SW 1271 (cell line): ENCODE measurements around the gene CHD5.
A peak's percentile ranks its signal among the peaks of the same experiment; 100 is the strongest.
"Not testable (repeated sequence)": the region's sequence is repeated elsewhere in the genome, so short reads cannot be mapped to it uniquely, and the experiment has no call there.

Experiments used
- DNase-seq, 2 experiments: peaks; one replicate each; lab custom pipeline; 2025; lab: John Stamatoyannopoulos, UW

CHD5 gene

DNA sequence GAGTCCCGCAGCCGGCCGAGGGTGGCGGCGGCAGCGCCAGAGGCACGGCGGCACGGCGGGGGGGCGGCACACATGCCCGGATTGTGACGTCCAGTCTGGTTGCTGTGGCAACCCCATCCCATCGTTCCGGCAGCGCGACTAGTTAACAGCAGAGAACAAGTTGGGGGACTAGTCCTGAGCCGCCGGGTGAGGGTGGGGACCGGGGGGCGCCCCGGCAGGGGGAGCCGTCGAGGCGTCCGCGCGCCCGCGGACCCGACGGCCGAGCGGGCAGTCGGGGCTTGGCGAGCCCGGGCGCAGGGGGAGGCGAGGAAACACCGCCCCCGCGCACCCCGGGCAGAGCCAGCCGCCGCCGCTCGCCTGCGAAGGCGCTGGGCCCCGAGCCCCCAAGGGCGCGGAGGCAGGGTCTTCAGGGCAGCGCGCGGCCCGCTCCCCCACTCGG, at the start of gene CHD5:
TSS of gene CHD5 (minus strand) at position 54 of the 439 bp plus-strand sequence. CDS start 298 bp downstream, outside the sequence.
- DNase-seq, result no peak

DNA sequence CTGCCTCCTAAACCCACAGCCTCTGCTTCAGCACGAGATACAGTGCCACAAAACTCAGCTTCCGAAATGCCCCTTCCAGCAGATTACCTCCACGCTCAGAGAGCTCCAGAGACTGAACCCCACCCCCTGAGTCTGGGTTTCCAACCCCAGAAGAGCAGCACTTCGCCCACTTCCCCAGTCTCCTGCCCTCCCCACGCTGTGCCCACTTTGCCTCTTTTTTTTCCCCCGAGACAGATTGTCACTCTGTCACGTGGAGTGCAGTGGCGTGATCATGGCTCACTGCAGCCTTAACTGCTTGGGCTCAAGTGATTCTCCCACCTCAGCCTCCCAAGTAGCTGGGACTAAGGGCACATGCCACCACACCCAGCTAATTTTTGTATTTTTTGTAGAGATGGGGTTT, 45.5 kb upstream of the CHD5 start:
- no peak for DNase-seq

DNA sequence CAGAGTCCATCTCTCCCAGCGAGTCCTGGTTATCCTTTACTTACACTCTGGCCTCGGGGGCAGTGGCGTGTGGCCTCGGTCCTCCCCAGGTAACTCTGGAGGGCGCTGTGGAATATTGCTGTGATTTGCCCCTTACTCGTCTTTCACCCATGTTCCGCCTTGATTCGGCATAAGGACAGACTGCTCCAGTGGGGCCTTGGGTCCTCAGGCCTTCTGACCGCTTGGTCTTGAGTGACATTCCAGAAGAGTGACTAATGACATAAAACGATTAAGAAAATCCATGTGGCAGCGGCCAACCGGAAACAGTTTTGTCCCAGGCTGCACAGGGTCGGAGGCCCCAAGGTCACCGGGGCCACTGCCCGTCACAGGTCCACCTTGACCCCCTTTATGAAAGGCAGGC, 44.6 kb upstream of the CHD5 start:
- DNase-seq, result no peak

DNA sequence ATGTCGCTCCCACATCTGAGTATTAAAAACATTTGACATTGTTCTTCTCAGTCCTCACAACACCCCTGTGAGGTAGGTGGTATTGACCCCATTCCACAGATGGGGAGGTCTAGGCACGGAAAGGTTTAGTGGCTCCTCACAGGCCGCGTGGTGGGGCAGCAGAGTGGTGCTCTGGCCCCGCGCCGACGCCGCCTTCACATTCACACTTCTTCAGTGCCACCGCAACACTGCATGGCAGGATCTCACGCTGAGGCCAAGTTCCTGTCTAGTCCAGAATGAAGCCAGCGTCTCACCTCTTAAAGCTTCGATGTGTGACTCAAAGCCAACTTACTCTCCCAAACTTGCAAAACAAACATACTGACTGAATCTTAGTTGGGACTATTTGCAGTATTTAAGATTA, 43.5 kb upstream of the CHD5 start:
- DNase-seq, result no peak

DNA sequence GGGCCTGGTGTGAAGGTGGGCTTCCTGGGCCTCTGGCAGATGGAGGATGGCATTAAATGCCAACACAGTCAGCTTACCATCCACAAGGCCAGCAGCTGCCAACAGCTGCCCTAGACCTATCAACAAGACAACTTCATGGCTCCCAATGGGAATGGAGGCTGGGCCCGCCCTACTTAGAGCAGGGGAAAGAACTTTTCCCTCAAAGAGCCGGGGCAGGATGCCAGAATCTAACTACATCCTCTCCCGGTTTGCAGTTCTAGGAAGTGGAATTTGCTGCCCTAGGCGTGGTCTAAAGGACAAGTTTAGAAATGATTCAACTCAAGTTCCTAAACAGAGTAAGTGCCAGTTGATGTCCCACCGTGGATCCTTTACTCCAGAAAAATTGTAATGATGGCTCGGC, 42.5 kb upstream of the CHD5 start:
- no peak for DNase-seq

DNA sequence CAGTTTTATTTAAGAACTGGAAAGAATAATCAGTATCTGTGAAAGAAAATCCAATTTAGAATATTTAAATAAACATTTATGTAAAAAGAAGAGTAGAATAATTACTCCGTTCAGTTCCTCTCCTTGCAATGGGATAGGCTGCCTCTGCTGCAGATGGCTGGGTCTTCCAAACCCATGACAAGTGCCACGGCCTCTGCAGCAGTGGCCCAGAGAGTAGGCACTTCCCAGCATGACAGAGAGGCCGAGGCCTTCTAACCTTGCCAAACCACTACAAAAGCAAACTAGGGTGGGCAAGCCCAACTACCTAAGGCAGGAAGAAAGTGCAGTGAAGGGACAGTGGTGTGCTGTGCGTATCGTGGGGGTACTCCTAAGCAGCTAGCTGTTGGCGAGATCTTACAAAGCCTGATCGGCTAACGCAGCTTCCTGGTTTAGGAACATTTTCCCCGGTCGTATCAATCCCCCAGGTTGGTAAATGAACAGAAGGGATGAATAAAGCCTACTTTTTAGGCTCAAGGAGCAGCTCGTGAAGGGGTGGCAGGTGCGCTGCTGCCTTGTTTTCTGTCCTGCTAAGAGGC, 41.2 kb upstream of the CHD5 start:
- no peak for DNase-seq

DNA sequence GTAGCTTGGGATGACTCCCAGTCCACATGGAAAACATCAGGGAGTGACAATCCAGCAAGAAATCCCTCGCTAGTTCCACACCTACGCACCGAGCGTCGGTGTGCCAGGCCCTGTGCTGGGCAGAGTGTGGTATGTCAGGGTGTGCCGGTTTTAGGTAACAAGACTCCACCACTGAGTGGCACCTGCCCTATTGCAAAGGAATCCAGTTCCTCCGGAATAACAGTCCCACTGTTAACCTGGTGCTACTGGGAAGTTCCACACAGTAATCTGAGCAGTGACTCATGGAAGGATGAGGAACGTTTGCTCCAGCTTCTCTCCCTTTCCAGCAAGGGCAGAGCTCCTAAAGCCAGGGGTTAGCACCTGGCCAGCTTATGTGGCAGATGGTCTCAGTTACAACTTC, 40.1 kb upstream of the CHD5 start:
- no peak for DNase-seq

DNA sequence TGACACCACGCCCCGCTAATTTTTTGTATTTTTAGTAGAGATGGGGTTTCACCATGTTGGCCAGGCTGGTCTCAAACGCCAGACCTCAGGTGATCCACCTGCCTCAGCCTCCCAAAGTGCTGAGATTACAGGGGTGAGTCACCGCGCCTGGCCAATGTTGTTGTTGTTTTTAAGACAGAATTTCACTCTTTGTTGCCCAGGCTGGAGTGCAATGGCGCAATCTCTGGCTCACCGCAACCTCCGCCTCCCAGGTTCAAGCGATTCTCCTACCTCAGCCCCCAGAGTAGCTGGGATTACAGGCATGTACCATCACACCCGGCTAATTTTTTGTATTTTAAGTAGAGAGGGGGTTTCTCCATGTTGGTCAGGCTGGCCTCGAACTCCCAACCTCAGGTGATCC, 39.5 kb upstream of the CHD5 start:
- DNase-seq, result not testable (repeated sequence)

DNA sequence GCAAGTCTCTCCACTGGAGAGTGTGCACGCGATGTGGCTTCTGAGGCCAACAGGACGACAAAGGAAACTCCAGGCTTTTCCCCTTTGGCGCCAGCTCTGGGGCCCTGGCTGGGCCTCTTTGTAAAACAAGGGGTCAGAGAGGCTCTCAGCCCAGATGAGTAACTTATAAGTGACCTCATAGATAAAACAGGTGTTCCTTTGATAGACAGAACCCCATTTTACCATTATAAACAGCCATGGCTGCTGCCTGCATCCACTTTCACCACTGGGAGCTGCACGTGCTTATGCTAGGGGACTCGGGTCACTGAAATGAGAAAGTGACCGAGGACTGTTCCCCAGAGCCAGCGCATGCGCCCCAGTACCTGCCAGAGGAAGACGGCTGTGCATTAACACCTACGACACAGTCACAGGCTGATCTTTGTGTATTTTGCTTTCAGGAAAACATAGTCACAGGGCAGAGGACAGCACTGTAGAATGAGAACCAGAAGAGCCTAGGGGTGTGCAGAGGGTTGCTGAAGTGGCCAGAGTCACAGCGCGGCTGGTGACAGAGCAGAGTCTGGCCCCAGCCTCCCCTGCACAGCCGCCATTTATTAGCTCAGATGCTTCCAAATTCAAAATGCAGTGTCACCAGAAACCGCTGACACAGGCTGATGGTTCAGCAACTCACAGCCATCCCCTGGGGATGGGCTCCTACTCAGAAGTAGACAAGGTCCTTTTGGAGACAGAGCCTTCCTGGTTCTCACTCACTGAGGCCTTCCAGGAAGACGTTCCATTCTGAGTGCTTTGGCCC, 38.4 kb upstream of the CHD5 start:
- DNase-seq, result no peak

DNA sequence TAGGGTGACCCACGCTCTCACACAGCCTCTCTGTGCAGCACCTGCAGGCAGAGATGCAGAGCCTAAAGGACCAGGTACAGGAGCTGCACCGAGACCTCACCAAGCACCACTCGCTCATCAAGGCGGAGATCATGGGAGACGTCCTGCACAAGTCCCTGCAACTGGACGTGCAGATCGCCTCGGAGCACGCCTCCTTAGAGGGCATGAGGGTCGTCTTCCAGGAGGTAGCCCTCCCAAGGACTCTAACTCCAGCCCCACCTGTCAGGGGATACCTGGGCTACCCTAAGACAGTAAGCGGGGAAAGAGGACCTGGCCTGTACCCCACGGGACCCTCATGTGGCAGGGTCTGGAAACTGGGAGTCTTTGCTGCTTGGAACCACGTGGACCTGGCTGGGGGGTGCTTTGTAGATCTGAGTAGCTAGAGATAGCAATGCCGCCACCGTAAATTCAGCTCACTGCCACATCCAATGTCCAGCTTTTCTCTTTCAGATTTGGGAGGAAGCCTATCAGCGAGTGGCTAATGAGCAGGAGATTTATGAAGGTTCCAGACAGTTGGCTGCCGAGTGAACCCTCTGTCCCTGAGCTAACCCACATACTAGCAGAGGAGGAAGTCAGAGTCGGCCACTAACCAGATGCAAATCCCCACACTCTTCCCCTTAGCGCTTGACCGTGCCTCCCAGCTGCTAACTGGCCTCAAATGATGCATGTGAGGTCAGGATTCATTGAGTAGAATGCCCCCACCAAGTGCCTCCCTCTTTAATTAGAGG, 32.3 kb upstream of the CHD5 start:
- DNase-seq, result no peak

DNA sequence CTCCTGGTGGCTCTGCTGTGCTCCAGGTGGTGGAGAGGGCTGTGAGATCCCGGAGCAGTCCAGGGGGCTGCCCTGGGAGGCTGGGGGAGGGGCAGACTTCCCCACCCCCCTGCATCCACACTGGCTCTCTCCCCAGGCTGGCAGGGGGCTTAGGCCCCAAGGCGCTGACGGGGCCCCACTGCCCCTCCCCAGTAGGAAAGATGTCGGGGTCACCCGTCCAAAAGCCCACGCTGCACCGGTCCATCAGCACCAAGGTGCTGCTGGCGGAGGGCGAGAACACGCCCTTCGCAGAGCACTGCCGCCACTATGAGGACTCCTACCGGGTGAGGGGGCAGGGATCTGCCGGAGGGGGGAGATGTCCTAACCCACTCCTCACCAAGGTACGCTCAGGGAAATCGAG, 31.6 kb upstream of the CHD5 start:
- no peak for DNase-seq

DNA sequence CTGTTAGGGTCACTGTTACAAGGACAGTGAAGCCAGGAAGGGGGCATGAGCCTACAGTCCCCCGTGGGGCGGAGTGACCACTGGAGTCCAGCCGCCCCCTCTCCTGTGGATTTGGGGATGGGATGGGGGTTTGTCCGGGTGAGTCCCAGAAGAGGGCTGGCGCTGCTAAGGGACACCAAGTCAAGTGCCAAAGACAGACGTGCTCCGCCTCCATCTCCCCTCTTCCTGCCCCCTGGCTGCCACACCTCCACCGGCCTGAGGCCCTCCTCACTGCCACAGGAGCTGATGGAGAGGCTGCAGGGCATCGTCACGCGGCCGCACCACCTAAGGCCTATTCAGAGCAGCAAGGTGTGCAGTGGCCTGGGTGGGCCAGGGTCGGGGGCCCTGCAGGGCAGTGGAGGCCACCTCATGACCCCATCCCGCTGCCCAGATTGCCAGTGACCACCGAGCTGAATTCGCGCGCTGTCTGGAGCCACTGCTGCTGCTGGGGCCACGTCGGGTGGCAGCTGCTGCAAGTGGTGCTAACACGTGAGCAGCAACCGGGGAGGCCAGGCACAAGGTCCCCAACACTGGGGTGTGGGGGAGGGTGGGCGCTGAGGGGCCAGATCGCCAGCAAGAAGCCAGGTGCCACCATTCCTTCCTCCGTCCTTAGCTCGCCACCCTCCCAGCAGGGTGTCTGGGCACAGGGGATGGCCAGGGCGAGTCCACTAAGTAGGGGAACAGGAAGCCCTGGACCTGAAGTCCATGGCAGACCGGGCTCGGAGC, 30.7 kb upstream of the CHD5 start:
- DNase-seq, result no peak

DNA sequence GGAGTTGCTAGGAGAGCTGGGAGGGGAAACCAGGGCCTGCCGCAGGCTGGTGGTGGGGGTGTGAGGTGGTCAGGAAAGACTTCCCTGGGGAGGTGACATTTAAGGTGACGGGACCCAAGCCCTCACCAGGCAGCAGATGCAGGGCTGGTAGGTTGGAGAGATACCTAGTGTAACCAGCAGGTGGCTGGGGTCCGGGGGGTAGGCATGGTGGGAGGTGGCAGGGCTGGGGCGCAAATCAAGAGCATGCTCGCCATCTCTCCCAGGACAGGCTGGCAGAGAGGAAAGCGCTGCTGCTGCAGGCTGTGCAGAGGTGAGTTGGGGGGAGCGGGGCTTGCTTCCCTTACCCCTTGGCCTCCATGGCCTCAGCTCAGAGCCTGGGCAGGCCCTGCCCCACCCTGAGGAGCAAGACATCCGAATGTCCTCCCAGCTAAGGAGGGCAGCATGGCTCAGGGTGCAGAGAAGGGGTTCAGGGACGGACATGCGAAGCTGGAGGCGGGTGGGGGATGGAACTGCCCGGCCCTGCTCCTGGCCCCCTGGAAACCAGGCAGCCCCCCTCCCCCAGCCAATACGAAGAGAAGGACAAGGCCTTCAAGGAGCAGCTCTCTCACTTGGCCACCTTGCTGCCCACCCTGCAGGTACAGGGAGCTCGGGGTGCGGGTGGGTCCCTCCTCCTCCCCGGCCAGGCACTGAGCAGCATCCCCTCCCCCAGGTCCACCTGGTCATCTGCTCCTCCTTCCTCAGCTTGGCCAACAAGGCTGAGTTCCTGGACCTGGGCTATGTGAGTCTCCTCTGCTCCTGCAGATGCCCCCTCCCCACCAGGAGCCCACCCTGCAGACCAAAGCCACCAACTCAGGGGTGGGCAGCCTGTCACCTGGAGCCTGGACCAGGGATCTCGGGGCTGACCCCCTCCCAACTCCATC, 29.8 kb upstream of the CHD5 start:
- no peak for DNase-seq

DNA sequence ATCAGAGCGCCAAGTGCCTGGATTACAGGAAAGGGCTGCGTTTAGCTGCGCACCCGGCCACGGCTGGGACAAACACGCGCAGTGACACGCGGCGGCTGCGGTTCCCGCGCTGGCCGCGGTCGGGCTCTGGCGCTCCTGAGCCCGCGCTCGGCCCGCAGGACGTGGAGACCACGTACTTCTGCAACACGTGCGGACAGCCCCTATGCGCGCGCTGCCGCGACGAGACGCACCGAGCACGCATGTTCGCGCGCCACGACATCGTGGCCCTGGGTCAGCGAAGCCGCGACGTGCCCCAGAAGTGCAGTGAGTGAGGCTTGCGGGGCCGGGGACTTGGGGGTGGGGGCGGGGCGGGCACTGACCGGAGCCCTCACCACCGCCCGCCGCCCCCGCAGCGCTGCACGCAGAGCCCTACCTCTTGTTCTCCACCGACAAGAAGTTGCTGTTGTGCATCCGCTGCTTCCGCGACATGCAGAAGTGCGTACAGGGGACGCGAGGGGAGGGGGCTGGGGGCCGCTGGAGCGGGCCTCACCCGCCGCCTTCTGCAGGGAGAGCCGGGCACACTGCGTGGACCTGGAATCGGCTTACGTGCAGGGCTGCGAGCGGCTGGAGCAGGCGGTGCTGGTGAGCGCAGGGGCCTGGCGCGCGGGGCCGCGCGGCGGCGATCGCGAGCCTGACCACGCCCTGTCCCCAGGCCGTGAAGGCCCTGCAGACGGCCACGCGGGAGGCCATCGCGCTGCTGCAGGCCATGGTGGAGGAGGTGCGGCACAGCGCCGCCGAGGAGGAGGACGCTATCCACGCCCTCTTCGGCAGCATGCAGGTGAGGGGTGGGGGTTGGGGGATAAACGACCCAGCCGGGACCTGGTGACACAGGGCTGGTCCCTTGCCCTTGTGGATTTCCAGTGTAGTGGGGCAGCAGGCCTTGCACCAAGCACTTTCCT, 28.9 kb upstream of the CHD5 start:
- DNase-seq, result no peak

DNA sequence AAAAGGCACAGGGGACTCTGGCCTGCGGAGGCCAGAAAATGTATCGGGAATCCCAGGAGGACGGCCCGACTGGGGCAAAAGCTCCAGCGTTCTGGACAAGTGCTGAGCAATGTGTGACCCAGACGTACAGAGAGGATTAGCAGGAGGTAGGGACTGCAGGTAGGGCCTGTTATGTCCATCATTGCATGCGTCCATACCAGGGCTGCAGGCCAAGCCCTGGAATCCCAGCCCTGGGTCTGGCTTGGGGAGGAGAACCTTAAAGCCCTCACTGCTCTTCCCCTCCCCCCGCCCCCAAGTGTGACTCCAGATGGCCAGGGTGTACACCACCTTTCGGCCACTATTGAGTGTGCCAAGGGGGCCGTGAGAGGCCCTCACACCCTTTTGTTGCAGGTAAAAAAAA, 27.8 kb upstream of the CHD5 start:
- no peak for DNase-seq

DNA sequence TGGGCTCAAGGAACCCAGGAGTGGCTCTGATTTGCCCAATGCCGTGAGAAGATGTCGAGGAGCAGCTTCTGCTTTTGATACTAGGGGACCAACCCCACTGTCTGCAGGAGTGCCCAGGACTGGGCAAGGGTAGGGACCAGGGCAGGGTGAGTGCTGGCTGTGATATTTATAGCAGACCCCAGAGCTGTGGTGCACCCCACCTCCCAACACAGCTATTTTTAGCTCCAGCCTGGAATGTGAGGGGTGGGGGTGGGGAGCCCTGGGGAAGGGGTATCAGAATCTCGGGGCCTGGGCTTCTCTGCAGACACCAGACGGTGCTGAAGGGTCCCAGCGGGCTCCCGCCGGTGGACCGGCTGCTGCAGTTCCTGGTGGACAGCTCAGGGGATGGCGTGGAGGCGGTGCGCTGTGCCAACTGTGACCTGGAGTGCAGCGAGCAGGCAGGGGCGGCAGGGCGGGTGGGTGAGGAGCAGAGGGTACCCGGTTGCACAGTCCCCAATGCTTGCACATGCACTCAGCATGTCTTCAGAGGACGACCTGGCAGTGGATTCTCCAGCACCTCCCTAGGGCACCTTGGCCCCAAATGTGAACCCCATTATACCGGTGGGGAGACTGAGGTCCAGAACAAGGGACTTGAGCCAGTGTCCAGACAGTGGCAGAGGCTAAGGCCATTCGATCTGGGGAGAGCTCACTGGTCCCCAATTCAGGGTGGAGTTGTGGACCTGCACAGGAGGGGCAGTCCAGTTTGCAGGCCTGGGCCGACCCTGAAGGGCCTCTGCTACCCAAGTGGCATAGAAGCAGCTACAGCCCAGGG, 27.2 kb upstream of the CHD5 start:
- DNase-seq, result no peak

DNA sequence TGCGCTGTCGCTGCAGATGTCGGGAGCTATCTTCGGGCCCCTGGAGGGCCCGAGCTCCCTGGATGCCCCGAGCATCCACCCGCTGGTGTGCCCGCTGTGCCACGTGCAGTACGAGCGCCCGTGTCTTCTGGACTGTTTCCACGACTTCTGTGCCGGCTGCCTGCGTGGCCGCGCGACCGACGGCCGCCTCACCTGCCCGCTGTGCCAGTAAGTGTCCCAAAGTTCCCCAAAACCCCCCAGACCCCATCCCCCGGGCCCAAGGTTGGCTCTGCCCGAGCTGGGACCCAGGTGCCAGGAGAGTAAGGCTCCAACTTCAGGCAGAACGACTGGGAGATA, 26.4 kb upstream of the CHD5 start:
- no peak for DNase-seq

DNA sequence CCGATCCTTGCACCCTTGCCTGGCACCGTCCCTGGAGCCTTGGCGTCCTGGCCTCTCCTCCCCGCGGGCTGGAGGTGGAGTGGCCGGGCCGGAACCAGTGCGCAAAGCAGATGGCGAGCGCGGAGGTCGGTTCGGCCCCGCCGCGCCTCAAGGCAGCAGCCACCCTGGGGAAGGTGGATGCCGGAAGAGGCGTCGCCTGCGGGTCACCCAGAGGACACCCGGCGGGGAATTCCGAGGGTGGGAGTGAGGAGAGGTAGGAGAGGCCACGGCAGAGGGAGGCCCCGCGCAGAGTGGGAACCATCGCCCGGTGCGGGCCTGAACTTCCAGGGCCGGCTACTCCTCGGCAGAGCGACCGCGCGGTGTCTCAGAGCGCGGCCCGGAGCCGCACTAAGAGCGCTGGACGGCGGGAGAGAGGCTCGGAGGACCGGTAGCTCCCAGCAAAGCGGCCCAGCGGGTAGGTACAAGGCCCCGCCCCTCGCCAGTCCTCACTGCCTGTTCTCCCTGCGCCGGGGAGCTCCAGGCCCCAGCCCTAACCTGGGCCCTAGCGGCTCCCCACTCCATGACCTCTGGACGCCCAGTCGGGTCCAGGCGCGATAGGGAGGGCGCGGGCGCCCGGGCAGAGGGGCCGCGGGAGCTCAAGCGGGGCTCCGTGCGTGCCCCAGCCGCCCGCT, 25.9 kb upstream of the CHD5 start, which contains the start of gene RNF207:
TSS of gene RNF207 (plus strand) at position 271 of the 671 bp plus-strand sequence. CDS start 417 bp downstream, outside the sequence.
- peak; percentile 41 to 67 for DNase-seq

DNA sequence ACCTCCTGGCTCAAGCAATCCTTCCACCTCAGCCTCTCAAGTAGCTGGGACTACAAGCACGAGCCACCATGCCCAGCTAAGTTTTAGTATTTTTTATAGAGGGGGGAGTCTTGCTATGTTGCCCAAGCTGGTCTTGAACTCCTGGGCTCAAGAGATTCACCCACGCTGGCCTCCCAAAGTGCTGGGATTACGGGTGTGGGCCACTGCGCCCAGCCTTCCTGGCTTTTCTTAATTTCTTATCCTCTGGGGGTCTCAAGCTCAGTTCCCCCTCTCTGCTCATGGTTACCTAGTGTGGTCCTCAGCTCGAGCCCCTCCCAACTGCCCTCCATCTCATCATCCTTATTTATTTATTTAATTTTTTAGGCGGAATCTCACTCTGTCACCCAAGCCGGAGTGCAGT, 22.1 kb upstream of the CHD5 start:
- no peak for DNase-seq
